Prostate gland (tissue), 2 donors: ENCODE data around the gene PITHD1.

Experiments
- POLR2A ChIP-seq: fragments of 450-650 bp; IDR thresholded peaks from one replicate; pipeline ENCODE4 v1.6.1; 2016; ENCODE audit warnings: antibody characterized with exemption, mild to moderate bottlenecking
- TF ChIP-seq, protein P1 (sequence below), 4 experiments: fragments of 200-600 bp in 2 of 4; fragments of 450-650 bp in 2 of 4; sonication (generic) in 2 of 4; IDR thresholded peaks; 1 replicate in 3 of 4; 2 replicates in 1 of 4; pipeline ENCODE4 v1.5.1; 2016 to 2019; ENCODE audit warnings: antibody characterized with exemption in 4 of 4, mild to moderate bottlenecking in 2 of 4, moderate library complexity in 2 of 4

DNA sequence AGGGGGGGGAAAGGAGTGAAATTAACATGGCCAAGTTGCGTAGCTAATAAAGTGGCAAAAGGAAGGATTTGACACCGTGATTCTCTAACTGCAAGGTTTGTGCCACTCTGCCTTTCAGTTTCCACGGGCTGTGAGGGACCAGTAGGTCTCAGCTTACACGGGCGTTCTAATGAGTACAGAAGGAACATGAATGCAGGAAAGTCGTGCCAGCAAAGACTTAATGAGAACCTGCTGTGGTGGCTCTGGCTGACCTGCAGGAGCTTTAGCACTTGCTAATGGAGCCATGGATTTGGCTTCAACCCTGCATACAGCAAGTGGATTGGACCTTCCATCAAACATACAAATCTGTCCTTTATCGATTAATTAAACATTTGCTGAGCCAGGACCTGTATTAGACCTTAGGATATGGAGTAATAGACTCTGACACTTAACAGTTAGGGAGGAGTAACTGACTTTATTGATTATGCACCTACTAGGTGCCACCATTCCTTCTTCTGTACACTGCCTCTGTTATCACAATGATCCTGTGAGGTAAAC, 15.1 kb upstream of the PITHD1 start:
- TF ChIP-seq, protein P1, sequence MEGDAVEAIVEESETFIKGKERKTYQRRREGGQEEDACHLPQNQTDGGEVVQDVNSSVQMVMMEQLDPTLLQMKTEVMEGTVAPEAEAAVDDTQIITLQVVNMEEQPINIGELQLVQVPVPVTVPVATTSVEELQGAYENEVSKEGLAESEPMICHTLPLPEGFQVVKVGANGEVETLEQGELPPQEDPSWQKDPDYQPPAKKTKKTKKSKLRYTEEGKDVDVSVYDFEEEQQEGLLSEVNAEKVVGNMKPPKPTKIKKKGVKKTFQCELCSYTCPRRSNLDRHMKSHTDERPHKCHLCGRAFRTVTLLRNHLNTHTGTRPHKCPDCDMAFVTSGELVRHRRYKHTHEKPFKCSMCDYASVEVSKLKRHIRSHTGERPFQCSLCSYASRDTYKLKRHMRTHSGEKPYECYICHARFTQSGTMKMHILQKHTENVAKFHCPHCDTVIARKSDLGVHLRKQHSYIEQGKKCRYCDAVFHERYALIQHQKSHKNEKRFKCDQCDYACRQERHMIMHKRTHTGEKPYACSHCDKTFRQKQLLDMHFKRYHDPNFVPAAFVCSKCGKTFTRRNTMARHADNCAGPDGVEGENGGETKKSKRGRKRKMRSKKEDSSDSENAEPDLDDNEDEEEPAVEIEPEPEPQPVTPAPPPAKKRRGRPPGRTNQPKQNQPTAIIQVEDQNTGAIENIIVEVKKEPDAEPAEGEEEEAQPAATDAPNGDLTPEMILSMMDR (IDR thresholded peaks at IDR 0.05) = no peak
- TF ChIP-seq POLR2A = no peak
